AG04450 (cell line): Measurements from ENCODE around the gene CFAP58. TPM values are rescaled to one million over a fixed set of nuclear protein-coding genes. Genes with fewer than 3 reads are reported as not detected.
A peak's percentile ranks its signal among the peaks of the same experiment; 100 is the strongest.

Experiments used
- CTCF ChIA-PET: fragments of 300-600, 350-600 bp; formaldehyde crosslinking; extraction: SDS; loops from one replicate; lab custom pipeline; 2022; ENCODE audit warnings: antibody characterized with exemption, inconsistent platforms; lab: Charles Lee
- POLR2A ChIA-PET: fragments of 350-600 bp; formaldehyde crosslinking; extraction: SDS; loops from one replicate; lab custom pipeline; 2021; ENCODE audit warnings: antibody characterized with exemption, inconsistent platforms; lab: Yijun Ruan, JAX
- DNase-seq: peaks from one replicate; pipeline ENCODE4 v3.0.0-alpha.2; 2011; ENCODE audit warnings: low read depth, low spot score
- H3K27ac ChIP-seq: one replicate; pipeline ENCODE4 v1.5.1; 2012; ENCODE audit warnings: low read depth, low read length, control low read depth
- H3K27me3 ChIP-seq: one replicate; pipeline ENCODE4 v1.6.0; 2012; ENCODE audit warnings: low read length; ENCODE audit not compliant: control insufficient read depth, insufficient read depth
- H3K4me3 ChIP-seq: 2 replicates; pipeline ENCODE4 v1.5.1; 2011; ENCODE audit warnings: mild to moderate bottlenecking, low read depth, low read length, control low read depth
- H3K9me3 ChIP-seq: 2 replicates; pipeline ENCODE4 v1.5.1; 2012; ENCODE audit warnings: low read length; ENCODE audit not compliant: control insufficient read depth, insufficient read depth
- CTCF ChIP-seq: IDR thresholded peaks from 2 replicates; pipeline ENCODE4 v1.5.1; 2011; ENCODE audit warnings: low read depth, low read length, control low read depth, inconsistent platforms
- polyA plus RNA-seq: library from polyadenylated mRNA; depleted of rRNA; stranded (reverse); fragments of >200 nt; gene quantifications from 2 replicates; pipeline ENCODE4 v1.2.3, GENCODE V29; 2011

CFAP58 gene
- polyA plus RNA-seq, 1 experiment = 0.51 TPM

- Histone ChIP-seq H3K4me3 (no peak overlapping the region), H3K27me3 (no peaks in the 10 kb centered on the region), H3K27ac (no peak overlapping the region), H3K9me3 (no peaks in the 10 kb centered on the region)
- ChIA-PET CTCF (no interaction called here), POLR2A (no interaction called here)
- TF ChIP-seq CTCF = no peak
- peak; percentile 68 for DNase-seq
Measured at GRCh38 chr10:104441329-104442000, 87.8 kb downstream of the CFAP58 start.

- no peak overlapping the region for H3K27ac ChIP-seq
- CTCF ChIA-PET = interaction anchor here (0.7 to 1.1 kb wide), 2 partner anchors 12 to 154 kb away, joined by 3 read pairs; no protein-coding TSS in a partner anchor
- TF ChIP-seq CTCF = no peak
- H3K9me3 ChIP-seq = no peaks in the 10 kb centered on the region
- H3K27me3 ChIP-seq = no peaks in the 10 kb centered on the region
- DNase-seq = peak; percentile 36
- POLR2A ChIA-PET = interaction anchor here (0.7 kb wide), 1 partner anchor 117 kb away, joined by 3 read pairs; no protein-coding TSS in a partner anchor
- H3K4me3 ChIP-seq = no peak overlapping the region
Measured at GRCh38 chr10:104445359-104445758, 91.7 kb downstream of the CFAP58 start.

- ChIA-PET POLR2A (no interaction called here), CTCF (interaction anchor here (0.7 to 1.1 kb wide), 2 partner anchors 11 to 155 kb away, joined by 3 read pairs; no protein-coding TSS in a partner anchor)
- no peak for TF ChIP-seq CTCF
- Histone ChIP-seq H3K27me3 (no peaks in the 10 kb centered on the region), H3K9me3 (no peaks in the 10 kb centered on the region), H3K27ac (no peak overlapping the region), H3K4me3 (no peak overlapping the region)
- no peak for DNase-seq
Measured at GRCh38 chr10:104446151-104446550, 92.5 kb downstream of the CFAP58 start.

GRCh38 chr10:104447331-104447730 lies 93.7 kb downstream of the CFAP58 start:
- ChIA-PET POLR2A (no interaction called here), CTCF (no interaction called here)
- H3K27me3 ChIP-seq = no peaks in the 10 kb centered on the region
- no peak overlapping the region for H3K4me3 ChIP-seq
- no peak for TF ChIP-seq CTCF
- H3K9me3 ChIP-seq = no peaks in the 10 kb centered on the region
- no peak overlapping the region for H3K27ac ChIP-seq
- DNase-seq = no peak

GRCh38 chr10:104447906-104448305 lies 94.3 kb downstream of the CFAP58 start:
- Histone ChIP-seq H3K4me3 (no peak overlapping the region), H3K27ac (no peak overlapping the region), H3K9me3 (no peaks in the 10 kb centered on the region), H3K27me3 (no peaks in the 10 kb centered on the region)
- no peak for TF ChIP-seq CTCF
- CTCF ChIA-PET = no interaction called here
- POLR2A ChIA-PET = no interaction called here
- DNase-seq = no peak
